ENCODE data around the gene SGPL1. TPM values are rescaled to one million over a fixed set of nuclear protein-coding genes. Genes with fewer than 3 reads are reported as not detected.
"Not testable (repeated sequence)": the region's sequence is repeated elsewhere in the genome, so short reads cannot be mapped to it uniquely, and the experiment has no call there.

SGPL1 gene
- total and polyA plus RNA-seq, 2 of the 8 experiments (the other 6 are each of a cell fraction or from before 2014, with no cell fraction given) = 20.5 to 51.6 TPM

DNA sequence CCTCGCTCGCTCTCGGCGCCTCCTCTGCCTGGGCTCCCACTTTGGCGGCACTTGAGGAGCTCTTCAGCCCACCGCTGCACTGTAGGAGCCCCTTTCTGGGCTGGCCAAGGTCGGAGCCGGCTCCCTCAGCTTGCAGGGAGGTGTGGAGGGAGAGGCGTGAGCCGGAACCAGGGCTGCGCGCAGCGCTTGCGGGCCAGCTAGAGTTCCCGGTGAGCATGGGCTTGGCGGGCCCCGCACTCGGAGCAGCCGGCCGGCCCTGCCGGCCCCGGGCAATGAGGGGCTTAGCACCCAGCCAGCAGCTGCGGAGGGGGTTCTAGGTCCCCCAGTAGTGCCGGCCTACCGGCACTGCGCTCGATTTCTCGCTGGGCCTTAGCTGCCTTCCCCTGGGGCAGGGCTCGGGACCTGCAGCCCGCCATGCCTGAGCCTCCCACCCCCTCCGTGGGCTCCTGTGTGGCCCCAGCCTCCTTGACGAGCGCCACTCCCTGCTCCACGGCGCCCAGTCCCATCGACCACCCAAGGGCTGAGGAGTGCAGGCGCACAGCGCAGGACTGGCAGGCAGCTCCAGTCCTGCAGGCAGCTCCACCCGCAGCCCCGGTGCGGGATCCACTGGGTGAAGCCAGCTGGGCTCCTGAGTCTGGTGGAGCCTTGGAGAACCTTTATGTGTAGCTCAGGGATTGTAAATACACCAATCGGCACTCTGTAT lies 45.9 kb downstream of the SGPL1 start:
- H3K9ac ChIP-seq (replicated peaks in 1 of 4; ENCODE audit: extremely low read depth in 1 of 4, low read depth in 3 of 4, low read length in 3 of 4); DNase-seq (ENCODE audit: low read depth in 1 of 2, low spot score in 2 of 2); H4K20me1 ChIP-seq (replicated peaks in 1 of 2; ENCODE audit: control insufficient read depth in 1 of 2, insufficient read depth in 2 of 2, low read length in 2 of 2); H3K56ac ChIP-seq (replicated peaks; ENCODE audit: insufficient read length, low read depth, low read length); H3K4me2 ChIP-seq (ENCODE audit: insufficient read depth in 1 of 2, low read depth in 2 of 2, low read length in 2 of 2); FAIRE-seq; H3K27ac ChIP-seq (ENCODE audit: low read depth, low read length); H2AK5ac ChIP-seq (ENCODE audit: low read depth, low read length); H3K9me3 ChIP-seq (ENCODE audit: insufficient read depth in 2 of 2, low read depth in 1 of 2, low read length in 1 of 2); H3K18ac ChIP-seq (ENCODE audit: extremely low read depth, low read length); H3K27me3 ChIP-seq (replicated peaks in 1 of 4; ENCODE audit: control insufficient read depth in 3 of 4, extremely low read depth in 1 of 4, insufficient read depth in 3 of 4, low read length in 3 of 4); H4K5ac ChIP-seq (ENCODE audit: insufficient read length, low read depth, low read length); H2BK120ac ChIP-seq (replicated peaks; ENCODE audit: low read depth, low read length); H3K79me2 ChIP-seq (ENCODE audit: control insufficient read depth in 1 of 2, insufficient read depth in 2 of 2, low read length in 2 of 2); H3K23ac ChIP-seq (ENCODE audit: insufficient read length); H3K79me1 ChIP-seq (ENCODE audit: low read depth, low read length); H2BK15ac ChIP-seq (ENCODE audit: low read length); H4K91ac ChIP-seq (replicated peaks; ENCODE audit: insufficient read length, low read length); H2BK5ac ChIP-seq (ENCODE audit: low read depth, low read length); H2AFZ ChIP-seq (ENCODE audit: low read length); H3K14ac ChIP-seq (ENCODE audit: insufficient read length); H3K4me1 ChIP-seq (replicated peaks in 1 of 4; ENCODE audit: control insufficient read depth in 3 of 4, insufficient read depth in 4 of 4, low read length in 3 of 4); H2BK12ac ChIP-seq (ENCODE audit: low read depth, low read length); H3K23me2 ChIP-seq (ENCODE audit: low read depth, low read length); H3K4me3 ChIP-seq (ENCODE audit: extremely low read depth in 1 of 4, insufficient read depth in 2 of 4, low read depth in 3 of 4, low read length in 4 of 4); H4K8ac ChIP-seq (ENCODE audit: extremely low read depth, insufficient read depth, low read length); H3K4ac ChIP-seq (replicated peaks; ENCODE audit: insufficient read length, low read depth, low read length); H2BK20ac ChIP-seq (ENCODE audit: low read length): not testable (repeated sequence)
- POLR2A ChIA-PET (ENCODE audit: partially characterized antibody) = interaction anchor here (1.5 kb wide), 1 partner anchor 13 kb away, joined by 4 read pairs; no protein-coding TSS in a partner anchor
- WGBS, 2 experiments (ENCODE audit: extremely low coverage in 1 of 2, insufficient coverage in 1 of 2, insufficient read length in 1 of 2, insufficient replicate concordance in 2 of 2, low coverage in 1 of 2, low lambda C conversion rate in 2 of 2, missing lambda C conversion rate in 1 of 2) = 97% methylated on average over 25 of the region's 42 CpGs; no CpG with 5 or more reads in 1 of the 2 experiments
- H3K36me3 ChIP-seq (ENCODE audit: control insufficient read depth in 2 of 4, insufficient read depth in 4 of 4, low read length in 3 of 4) = peaks cover 0 to 52% (median 29%) of the 10 kb centered on the region in 4 experiments; a peak in 6 of 8 replicates
- CTCF ChIA-PET (ENCODE audit: partially characterized antibody) = interaction anchor here (0.8 to 1.4 kb wide), 2 partner anchors 9 to 11 kb away, joined by 3 read pairs; no protein-coding TSS in a partner anchor
